Measurements from ENCODE around the gene MBP. TPM values are rescaled to one million over a fixed set of nuclear protein-coding genes. Genes with fewer than 3 reads are reported as not detected.

MBP gene
- total and polyA plus RNA-seq, 9 donors: 8.7 to 23.0 (median 11.2) TPM

- 100% methylated on average over 1 of the region's 7 CpGs for WGBS (ENCODE audit: insufficient coverage)
- DNase-seq: no peak
- Histone ChIP-seq H3K27me3 (ENCODE audit: control insufficient read depth, insufficient read depth, low read length) (no peaks in the 10 kb centered on the region), H3K9me3 (replicated peaks; ENCODE audit: control insufficient read depth, low read depth, low read length) (no peaks in the 10 kb centered on the region), H3K27ac (ENCODE audit: low read length) (peak overlapping the region; percentile 82), H3K36me3 (ENCODE audit: control insufficient read depth, insufficient read depth, low read length) (peaks cover 2% of the 10 kb centered on the region), H3K4me1 (ENCODE audit: control insufficient read depth, insufficient read depth, low read length) (peaks cover 47% of the 10 kb centered on the region), H3K4me3 (ENCODE audit: low read length) (no peak overlapping the region)
Measured at GRCh38 chr18:77108821-77109647, 23.5 kb downstream of the MBP start.

- Histone ChIP-seq H3K27ac (ENCODE audit: low read length) (peak overlapping the region; percentile 82), H3K36me3 (ENCODE audit: control insufficient read depth, insufficient read depth, low read length) (peaks cover 2% of the 10 kb centered on the region), H3K27me3 (ENCODE audit: control insufficient read depth, insufficient read depth, low read length) (no peaks in the 10 kb centered on the region), H3K4me3 (ENCODE audit: low read length) (no peak overlapping the region), H3K4me1 (ENCODE audit: control insufficient read depth, insufficient read depth, low read length) (peaks cover 56% of the 10 kb centered on the region), H3K9me3 (replicated peaks; ENCODE audit: control insufficient read depth, low read depth, low read length) (no peaks in the 10 kb centered on the region)
- DNase-seq: peak; percentile 91
- 7% methylated on average over 11 of the region's 13 CpGs for whole genome bisulfite sequencing (ENCODE audit: insufficient coverage)
Measured at GRCh38 chr18:77108001-77108692, 24.4 kb downstream of the MBP start.

- DNase-seq: peak; percentile 60
- no peaks in the 10 kb centered on the region for H3K9me3 ChIP-seq (replicated peaks; ENCODE audit: control insufficient read depth, low read depth, low read length)
- H3K27me3 ChIP-seq (ENCODE audit: control insufficient read depth, insufficient read depth, low read length): no peaks in the 10 kb centered on the region
- no peak overlapping the region for H3K4me3 ChIP-seq (ENCODE audit: low read length)
- H3K27ac ChIP-seq (ENCODE audit: low read length): peak overlapping the region; percentile 82
- peaks cover 2% of the 10 kb centered on the region for H3K36me3 ChIP-seq (ENCODE audit: control insufficient read depth, insufficient read depth, low read length)
- H3K4me1 ChIP-seq (ENCODE audit: control insufficient read depth, insufficient read depth, low read length): peaks cover 57% of the 10 kb centered on the region
- WGBS (ENCODE audit: insufficient coverage): 32% methylated on average over 4 of the region's 5 CpGs
Measured at GRCh38 chr18:77107292-77107691, 25.3 kb downstream of the MBP start.

GRCh38 chr18:77106331-77106730 lies 26.3 kb downstream of the MBP start:
- Histone ChIP-seq H3K27ac (ENCODE audit: low read length) (no peak overlapping the region), H3K4me1 (ENCODE audit: control insufficient read depth, insufficient read depth, low read length) (peaks cover 63% of the 10 kb centered on the region), H3K27me3 (ENCODE audit: control insufficient read depth, insufficient read depth, low read length) (no peaks in the 10 kb centered on the region), H3K9me3 (replicated peaks; ENCODE audit: control insufficient read depth, low read depth, low read length) (no peaks in the 10 kb centered on the region), H3K36me3 (ENCODE audit: control insufficient read depth, insufficient read depth, low read length) (peaks cover 2% of the 10 kb centered on the region), H3K4me3 (ENCODE audit: low read length) (no peak overlapping the region)
- 48% methylated on average over 5 of the region's 15 CpGs for WGBS (ENCODE audit: insufficient coverage)
- no peak for DNase-seq

- H3K9me3 ChIP-seq (replicated peaks; ENCODE audit: control insufficient read depth, low read depth, low read length): no peaks in the 10 kb centered on the region
- peaks cover 64% of the 10 kb centered on the region for H3K4me1 ChIP-seq (ENCODE audit: control insufficient read depth, insufficient read depth, low read length)
- H3K27ac ChIP-seq (ENCODE audit: low read length): no peak overlapping the region
- no peaks in the 10 kb centered on the region for H3K27me3 ChIP-seq (ENCODE audit: control insufficient read depth, insufficient read depth, low read length)
- 100% methylated on average over 3 of the region's 3 CpGs for WGBS (ENCODE audit: insufficient coverage)
- H3K4me3 ChIP-seq (ENCODE audit: low read length): no peak overlapping the region
- DNase-seq: no peak
- peaks cover 2% of the 10 kb centered on the region for H3K36me3 ChIP-seq (ENCODE audit: control insufficient read depth, insufficient read depth, low read length)
Measured at GRCh38 chr18:77105680-77106079, 26.9 kb downstream of the MBP start.

GRCh38 chr18:77105028-77105427 lies 27.6 kb downstream of the MBP start:
- H3K36me3 ChIP-seq (ENCODE audit: control insufficient read depth, insufficient read depth, low read length): peaks cover 2% of the 10 kb centered on the region
- no peak overlapping the region for H3K4me3 ChIP-seq (ENCODE audit: low read length)
- H3K27me3 ChIP-seq (ENCODE audit: control insufficient read depth, insufficient read depth, low read length): no peaks in the 10 kb centered on the region
- WGBS (ENCODE audit: insufficient coverage): 68% methylated on average over 7 of the region's 10 CpGs
- no peaks in the 10 kb centered on the region for H3K9me3 ChIP-seq (replicated peaks; ENCODE audit: control insufficient read depth, low read depth, low read length)
- H3K27ac ChIP-seq (ENCODE audit: low read length): no peak overlapping the region
- peaks cover 63% of the 10 kb centered on the region for H3K4me1 ChIP-seq (ENCODE audit: control insufficient read depth, insufficient read depth, low read length)
- DNase-seq: peak; percentile 75

- H3K4me3 ChIP-seq (ENCODE audit: low read length): no peak overlapping the region
- no peaks in the 10 kb centered on the region for H3K27me3 ChIP-seq (ENCODE audit: control insufficient read depth, insufficient read depth, low read length)
- DNase-seq: no peak
- H3K36me3 ChIP-seq (ENCODE audit: control insufficient read depth, insufficient read depth, low read length): peaks cover under 1% of the 10 kb centered on the region
- H3K9me3 ChIP-seq (replicated peaks; ENCODE audit: control insufficient read depth, low read depth, low read length): no peaks in the 10 kb centered on the region
- WGBS (ENCODE audit: insufficient coverage): 62% methylated on average over 10 of the region's 11 CpGs
- H3K4me1 ChIP-seq (ENCODE audit: control insufficient read depth, insufficient read depth, low read length): peaks cover 68% of the 10 kb centered on the region
- H3K27ac ChIP-seq (ENCODE audit: low read length): peak overlapping the region; percentile 87
Measured at GRCh38 chr18:77103991-77104531, 28.5 kb downstream of the MBP start.

GRCh38 chr18:77103187-77103850 lies 29.3 kb downstream of the MBP start:
- peak; percentile 75 for DNase-seq
- Histone ChIP-seq H3K27me3 (ENCODE audit: control insufficient read depth, insufficient read depth, low read length) (no peaks in the 10 kb centered on the region), H3K27ac (ENCODE audit: low read length) (peak overlapping the region; percentile 87), H3K9me3 (replicated peaks; ENCODE audit: control insufficient read depth, low read depth, low read length) (no peaks in the 10 kb centered on the region), H3K36me3 (ENCODE audit: control insufficient read depth, insufficient read depth, low read length) (no peaks in the 10 kb centered on the region), H3K4me1 (ENCODE audit: control insufficient read depth, insufficient read depth, low read length) (peaks cover 67% of the 10 kb centered on the region), H3K4me3 (ENCODE audit: low read length) (no peak overlapping the region)
- 62% methylated on average over 3 of the region's 14 CpGs for WGBS (ENCODE audit: insufficient coverage)

GRCh38 chr18:77102259-77103040 lies 30.1 kb downstream of the MBP start:
- Histone ChIP-seq H3K9me3 (replicated peaks; ENCODE audit: control insufficient read depth, low read depth, low read length) (no peaks in the 10 kb centered on the region), H3K36me3 (ENCODE audit: control insufficient read depth, insufficient read depth, low read length) (no peaks in the 10 kb centered on the region), H3K4me3 (ENCODE audit: low read length) (no peak overlapping the region), H3K4me1 (ENCODE audit: control insufficient read depth, insufficient read depth, low read length) (peaks cover 68% of the 10 kb centered on the region), H3K27me3 (ENCODE audit: control insufficient read depth, insufficient read depth, low read length) (peaks cover 5% of the 10 kb centered on the region), H3K27ac (ENCODE audit: low read length) (peak overlapping the region; percentile 87)
- no CpG with 5 or more reads among the region's 3 CpGs for WGBS (ENCODE audit: insufficient coverage)
- peak; percentile 89 for DNase-seq
